Ishikawa (cell line): ENCODE results near the gene ANKRD34A.

Experiments used
- CREB1 ChIP-seq: IDR thresholded peaks from 2 replicates; pipeline ENCODE4 v1.6.1; 2012; ENCODE audit warnings: low read depth
- FOXM1 ChIP-seq: IDR thresholded peaks from 2 replicates; pipeline ENCODE4 v1.6.1; 2012; ENCODE audit warnings: low read depth, borderline replicate concordance
- MAX ChIP-seq: IDR thresholded peaks from 2 replicates; pipeline ENCODE4 v1.6.1; 2012
- RAD21 ChIP-seq: IDR thresholded peaks from 2 replicates; pipeline ENCODE4 v1.6.1; 2012; ENCODE audit warnings: low read depth
- REST ChIP-seq: IDR thresholded peaks from 2 replicates; pipeline ENCODE4 v1.6.1; 2012; ENCODE audit warnings: low read depth, mild to moderate bottlenecking
- TAF1 ChIP-seq: IDR thresholded peaks from 2 replicates; pipeline ENCODE4 v1.6.1; 2012; ENCODE audit warnings: low read depth, mild to moderate bottlenecking
- USF1 ChIP-seq: IDR thresholded peaks from 2 replicates; pipeline ENCODE4 v1.6.1; 2012
- ZBTB7A ChIP-seq: IDR thresholded peaks from 2 replicates; pipeline ENCODE4 v1.6.1; 2012; ENCODE audit warnings: low read depth

GRCh38 chr1:146010126-146010738 lies 45.9 kb upstream of the ANKRD34A start:
- no peak for TF ChIP-seq USF1
- TF ChIP-seq RAD21 = no peak
- TF ChIP-seq ZBTB7A = no peak
- no peak for TF ChIP-seq TAF1
- no peak for TF ChIP-seq MAX
- TF ChIP-seq FOXM1 = no peak
- TF ChIP-seq CREB1 = no peak
- no peak for TF ChIP-seq REST
